Tibial artery (tissue), 4 donors: ENCODE measurements around the gene HSD11B2.

Experiments
- DNase-seq, 2 donors: peaks; one replicate each; pipeline ENCODE4 v3.0.0-alpha.2; 2019
- H3K27ac ChIP-seq, 2 donors: fragments of 200-600 bp; sonication (generic) in 1 of 2; 1 replicate in 1 of 2; 2 replicates in 1 of 2; pipeline ENCODE4 v1.5.1; 2018 to 2019; ENCODE audit warnings: mild to moderate bottlenecking in 1 of 2
- H3K27me3 ChIP-seq, 2 donors: fragments of 200-600 bp; sonication (generic) in 1 of 2; one replicate each; pipeline versions ENCODE4 v1.5.1 to v1.6.0; 2016 to 2019
- H3K36me3 ChIP-seq, 3 donors: fragments of 200-600 bp; sonication (generic) in 2 of 3; one replicate each; pipeline ENCODE4 v1.5.1; 2016 to 2019; ENCODE audit warnings: mild to moderate bottlenecking in 2 of 3
- H3K4me1 ChIP-seq, 4 donors: fragments of 200-600 bp; sonication (generic) in 2 of 4; 1 replicate in 3 of 4; 2 replicates in 1 of 4; pipeline ENCODE4 v1.5.1; 2016 to 2019
- H3K4me3 ChIP-seq, 2 donors: fragments of 200-600 bp; sonication (generic) in 1 of 2; 1 replicate in 1 of 2; 2 replicates in 1 of 2; pipeline ENCODE4 v1.5.1; 2018 to 2019; ENCODE audit warnings: mild to moderate bottlenecking in 2 of 2
- H3K9me3 ChIP-seq, 3 donors: fragments of 200-600 bp; sonication (generic) in 1 of 3; one replicate each; pipeline ENCODE4 v1.5.1; 2016 to 2019
- CTCF ChIP-seq, 2 experiments: fragments of 200-600 bp in 1 of 2; fragments of 450-650 bp in 1 of 2; IDR thresholded peaks; one replicate each; pipeline ENCODE4 v1.5.1; 2017 to 2019; ENCODE audit warnings: antibody characterized with exemption in 2 of 2, mild to moderate bottlenecking in 1 of 2, moderate library complexity in 1 of 2
- intact Hi-C: fragments of 100-400 bp; cut with DNase I; formaldehyde crosslinking; loops from one replicate; pipeline ENCODE4 v1.15.0; 2023; ENCODE audit warnings: low total_unique reads

HSD11B2 gene

GRCh38 chr16:67404740-67405226 is 26.1 kb upstream of the HSD11B2 start:
- Histone ChIP-seq H3K4me3 (no peak overlapping the region), H3K27ac (no peak overlapping the region), H3K36me3 (peaks cover 0 to 11% (median 0%) of the 10 kb centered on the region in 3 donors), H3K27me3 (peaks cover 0 to 4% of the 10 kb centered on the region in 2 donors), H3K4me1 (peaks cover 0 to 28% (median 6%) of the 10 kb centered on the region in 4 donors), H3K9me3 (no peaks in the 10 kb centered on the region)
- DNase-seq: no peak
- intact Hi-C loops: no loop called here
- TF ChIP-seq CTCF (IDR thresholded peaks at IDR 0.05): no peak

- H3K27me3 ChIP-seq: no peaks in the 10 kb centered on the region
- peaks cover 0 to 28% (median 6%) of the 10 kb centered on the region in 4 donors for H3K4me1 ChIP-seq
- peaks cover 0 to 11% (median 0%) of the 10 kb centered on the region in 3 donors for H3K36me3 ChIP-seq
- TF ChIP-seq CTCF (IDR thresholded peaks at IDR 0.05): no peak
- no peak for DNase-seq
- no peak overlapping the region for H3K4me3 ChIP-seq
- H3K9me3 ChIP-seq: no peaks in the 10 kb centered on the region
- intact Hi-C loops: no loop called here
- no peak overlapping the region for H3K27ac ChIP-seq
Measured at GRCh38 chr16:67405336-67405735, 25.6 kb upstream of the HSD11B2 start.

GRCh38 chr16:67406111-67406971 is 24.6 kb upstream of the HSD11B2 start:
- Histone ChIP-seq H3K4me3 (no peak overlapping the region), H3K27ac (peak overlapping the region; percentile 33 to 41), H3K9me3 (no peaks in the 10 kb centered on the region), H3K4me1 (peaks cover 0 to 28% (median 6%) of the 10 kb centered on the region in 4 donors), H3K36me3 (peaks cover 0 to 2% (median 0%) of the 10 kb centered on the region in 3 donors), H3K27me3 (no peaks in the 10 kb centered on the region)
- intact Hi-C loops: no loop called here
- TF ChIP-seq CTCF (IDR thresholded peaks at IDR 0.05): no peak
- no peak for DNase-seq

GRCh38 chr16:67407176-67407787 is 23.6 kb upstream of the HSD11B2 start:
- peak overlapping the region in 1 of 2 donors; percentile 41 for H3K27ac ChIP-seq

More at GRCh38 chr16:67407176-67407787, 23.6 kb upstream of the HSD11B2 start:
- H3K4me3 ChIP-seq: no peak overlapping the region
- no peaks in the 10 kb centered on the region for H3K9me3 ChIP-seq
- peaks cover 0 to 28% (median 6%) of the 10 kb centered on the region in 4 donors for H3K4me1 ChIP-seq
- no peaks in the 10 kb centered on the region for H3K36me3 ChIP-seq
- no peaks in the 10 kb centered on the region for H3K27me3 ChIP-seq
- intact Hi-C loops: no loop called here
- no peak for DNase-seq
- TF ChIP-seq CTCF (IDR thresholded peaks at IDR 0.05): no peak
